ENCODE data around the gene CHST8.

CHST8 gene

GRCh38 chr19:33781415-33781935 lies 159.7 kb downstream of the CHST8 start:
- Histone ChIP-seq H3K27ac (ENCODE audit: insufficient read depth, low read length, poor library complexity, severe bottlenecking) (no peak overlapping the region), H3K36me3 (ENCODE audit: control insufficient read depth, insufficient read depth, low read length) (no peaks in the 10 kb centered on the region), H3K4me3 (ENCODE audit: insufficient read depth, low read depth, low read length, poor library complexity, severe bottlenecking) (no peak overlapping the region), H3K27me3 (replicated peaks; ENCODE audit: control insufficient read depth, insufficient read depth, low read length, poor library complexity, severe bottlenecking) (no peaks in the 10 kb centered on the region), H3K9me3 (ENCODE audit: control insufficient read depth, low read length) (no peaks in the 10 kb centered on the region), H3K4me1 (ENCODE audit: control insufficient read depth, insufficient read depth, low read length, poor library complexity, severe bottlenecking) (peaks cover 12% of the 10 kb centered on the region)
- DNase-seq = no peak

GRCh38 chr19:33781996-33782395 lies 160.2 kb downstream of the CHST8 start:
- DNase-seq = peak in 1 of 3 donors; percentile 5
- Histone ChIP-seq H3K27me3 (replicated peaks; ENCODE audit: control insufficient read depth, insufficient read depth, low read length, poor library complexity, severe bottlenecking) (no peaks in the 10 kb centered on the region), H3K4me1 (ENCODE audit: control insufficient read depth, insufficient read depth, low read length, poor library complexity, severe bottlenecking) (peaks cover 12% of the 10 kb centered on the region), H3K9me3 (ENCODE audit: control insufficient read depth, low read length) (no peaks in the 10 kb centered on the region), H3K27ac (ENCODE audit: insufficient read depth, low read length, poor library complexity, severe bottlenecking) (no peak overlapping the region), H3K4me3 (ENCODE audit: insufficient read depth, low read depth, low read length, poor library complexity, severe bottlenecking) (no peak overlapping the region), H3K36me3 (ENCODE audit: control insufficient read depth, insufficient read depth, low read length) (no peaks in the 10 kb centered on the region)

- H3K27me3 ChIP-seq (replicated peaks; ENCODE audit: control insufficient read depth, insufficient read depth, low read length, poor library complexity, severe bottlenecking) = no peaks in the 10 kb centered on the region
Observed at GRCh38 chr19:33784432-33784831, 162.7 kb downstream of the CHST8 start.

GRCh38 chr19:33785795-33786194 lies 164.0 kb downstream of the CHST8 start:
- Histone ChIP-seq H3K9me3 (ENCODE audit: control insufficient read depth, low read length) (no peaks in the 10 kb centered on the region), H3K27me3 (replicated peaks; ENCODE audit: control insufficient read depth, insufficient read depth, low read length, poor library complexity, severe bottlenecking) (no peaks in the 10 kb centered on the region), H3K4me1 (ENCODE audit: control insufficient read depth, insufficient read depth, low read length, poor library complexity, severe bottlenecking) (peaks cover 8% of the 10 kb centered on the region), H3K4me3 (ENCODE audit: insufficient read depth, low read depth, low read length, poor library complexity, severe bottlenecking) (no peak overlapping the region), H3K27ac (ENCODE audit: insufficient read depth, low read length, poor library complexity, severe bottlenecking) (no peak overlapping the region), H3K36me3 (ENCODE audit: control insufficient read depth, insufficient read depth, low read length) (no peaks in the 10 kb centered on the region)
- DNase-seq = no peak

More at GRCh38 chr19:33784432-33784831, 162.7 kb downstream of the CHST8 start:
- Histone ChIP-seq H3K9me3 (ENCODE audit: control insufficient read depth, low read length) (no peaks in the 10 kb centered on the region), H3K27ac (ENCODE audit: insufficient read depth, low read length, poor library complexity, severe bottlenecking) (no peak overlapping the region), H3K4me3 (ENCODE audit: insufficient read depth, low read depth, low read length, poor library complexity, severe bottlenecking) (no peak overlapping the region), H3K36me3 (ENCODE audit: control insufficient read depth, insufficient read depth, low read length) (no peaks in the 10 kb centered on the region), H3K4me1 (ENCODE audit: control insufficient read depth, insufficient read depth, low read length, poor library complexity, severe bottlenecking) (peaks cover 8% of the 10 kb centered on the region)
- no peak for DNase-seq

- Histone ChIP-seq H3K4me3 (ENCODE audit: insufficient read depth, low read depth, low read length, poor library complexity, severe bottlenecking) (no peak overlapping the region), H3K27ac (ENCODE audit: insufficient read depth, low read length, poor library complexity, severe bottlenecking) (no peak overlapping the region), H3K36me3 (ENCODE audit: control insufficient read depth, insufficient read depth, low read length) (no peaks in the 10 kb centered on the region), H3K27me3 (replicated peaks; ENCODE audit: control insufficient read depth, insufficient read depth, low read length, poor library complexity, severe bottlenecking) (no peaks in the 10 kb centered on the region), H3K4me1 (ENCODE audit: control insufficient read depth, insufficient read depth, low read length, poor library complexity, severe bottlenecking) (peaks cover 8% of the 10 kb centered on the region), H3K9me3 (ENCODE audit: control insufficient read depth, low read length) (no peaks in the 10 kb centered on the region)
- DNase-seq = no peak
Observed at GRCh38 chr19:33788676-33789075, 166.9 kb downstream of the CHST8 start.

- no peaks in the 10 kb centered on the region for H3K27me3 ChIP-seq (replicated peaks; ENCODE audit: control insufficient read depth, insufficient read depth, low read length, poor library complexity, severe bottlenecking)
- H3K36me3 ChIP-seq (ENCODE audit: control insufficient read depth, insufficient read depth, low read length) = no peaks in the 10 kb centered on the region
- DNase-seq = no peak
- no peak overlapping the region for H3K4me3 ChIP-seq (ENCODE audit: insufficient read depth, low read depth, low read length, poor library complexity, severe bottlenecking)
- H3K27ac ChIP-seq (ENCODE audit: insufficient read depth, low read length, poor library complexity, severe bottlenecking) = no peak overlapping the region
- H3K9me3 ChIP-seq (ENCODE audit: control insufficient read depth, low read length) = no peaks in the 10 kb centered on the region
- H3K4me1 ChIP-seq (ENCODE audit: control insufficient read depth, insufficient read depth, low read length, poor library complexity, severe bottlenecking) = peaks cover 8% of the 10 kb centered on the region
Observed at GRCh38 chr19:33789344-33789743, 167.6 kb downstream of the CHST8 start.

GRCh38 chr19:33794683-33795369 lies 173.1 kb downstream of the CHST8 start:
- H3K36me3 ChIP-seq (ENCODE audit: control insufficient read depth, insufficient read depth, low read length) = no peaks in the 10 kb centered on the region
- H3K27me3 ChIP-seq (replicated peaks; ENCODE audit: control insufficient read depth, insufficient read depth, low read length, poor library complexity, severe bottlenecking) = no peaks in the 10 kb centered on the region
- DNase-seq = no peak
- no peak overlapping the region for H3K27ac ChIP-seq (ENCODE audit: insufficient read depth, low read length, poor library complexity, severe bottlenecking)
- no peaks in the 10 kb centered on the region for H3K9me3 ChIP-seq (ENCODE audit: control insufficient read depth, low read length)
- H3K4me1 ChIP-seq (ENCODE audit: control insufficient read depth, insufficient read depth, low read length, poor library complexity, severe bottlenecking) = peaks cover 14% of the 10 kb centered on the region
- H3K4me3 ChIP-seq (ENCODE audit: insufficient read depth, low read depth, low read length, poor library complexity, severe bottlenecking) = peak overlapping the region; percentile 75

GRCh38 chr19:33795370-33796163 lies 173.8 kb downstream of the CHST8 start:
- Histone ChIP-seq H3K4me1 (ENCODE audit: control insufficient read depth, insufficient read depth, low read length, poor library complexity, severe bottlenecking) (peaks cover 14% of the 10 kb centered on the region), H3K4me3 (ENCODE audit: insufficient read depth, low read depth, low read length, poor library complexity, severe bottlenecking) (peak overlapping the region; percentile 75), H3K27ac (ENCODE audit: insufficient read depth, low read length, poor library complexity, severe bottlenecking) (peak overlapping the region; percentile 18), H3K27me3 (replicated peaks; ENCODE audit: control insufficient read depth, insufficient read depth, low read length, poor library complexity, severe bottlenecking) (no peaks in the 10 kb centered on the region), H3K36me3 (ENCODE audit: control insufficient read depth, insufficient read depth, low read length) (no peaks in the 10 kb centered on the region), H3K9me3 (ENCODE audit: control insufficient read depth, low read length) (no peaks in the 10 kb centered on the region)
- DNase-seq = peak in 2 of 3 donors; percentile 16 to 29

- Histone ChIP-seq H3K27me3 (replicated peaks; ENCODE audit: control insufficient read depth, insufficient read depth, low read length, poor library complexity, severe bottlenecking) (no peaks in the 10 kb centered on the region), H3K4me1 (ENCODE audit: control insufficient read depth, insufficient read depth, low read length, poor library complexity, severe bottlenecking) (peaks cover 14% of the 10 kb centered on the region), H3K36me3 (ENCODE audit: control insufficient read depth, insufficient read depth, low read length) (no peaks in the 10 kb centered on the region), H3K4me3 (ENCODE audit: insufficient read depth, low read depth, low read length, poor library complexity, severe bottlenecking) (peak within 1 kb of the TSS; percentile 75), H3K9me3 (ENCODE audit: control insufficient read depth, low read length) (no peaks in the 10 kb centered on the region), H3K27ac (ENCODE audit: insufficient read depth, low read length, poor library complexity, severe bottlenecking) (peak within 1 kb of the TSS; percentile 18)
- no peak for DNase-seq
Observed at GRCh38 chr19:33796164-33796875, 174.6 kb downstream of the CHST8 start, which contains the start of gene KCTD15. Gene KCTD15 (plus strand): TSS chr19:33796870. CDS start chr19:33800455, 3,585 bp downstream.
